Sigmoid colon (tissue), 7 donors: ENCODE data around the gene PRKCA. TPM values are rescaled to one million over a fixed set of nuclear protein-coding genes. Genes with fewer than 3 reads are reported as not detected.
A peak's percentile ranks its signal among the peaks of the same experiment; 100 is the strongest.

Experiments
- DNase-seq: peaks from one replicate; pipeline ENCODE4 v3.0.0-alpha.2; 2019
- H3K27ac ChIP-seq, 4 donors: fragments of 200-600 bp; sonication (generic); one replicate each; pipeline ENCODE4 v1.5.1; 2016 to 2019; ENCODE audit warnings: mild to moderate bottlenecking in 1 of 4
- H3K27me3 ChIP-seq, 3 donors: fragments of 200-600 bp; sonication (generic); one replicate each; pipeline ENCODE4 v1.5.1; 2019; ENCODE audit warnings: mild to moderate bottlenecking in 1 of 3
- H3K36me3 ChIP-seq, 4 donors: fragments of 200-600 bp; sonication (generic); one replicate each; pipeline ENCODE4 v1.5.1; 2016 to 2019
- H3K4me1 ChIP-seq, 4 donors: fragments of 200-600 bp; sonication (generic); one replicate each; pipeline ENCODE4 v1.5.1; 2017 to 2019
- H3K4me3 ChIP-seq, 4 donors: fragments of 200-600 bp; sonication (generic); one replicate each; pipeline ENCODE4 v1.5.1; 2017 to 2019; ENCODE audit warnings: mild to moderate bottlenecking in 2 of 4, moderate library complexity in 1 of 4
- H3K9me3 ChIP-seq, 4 donors: fragments of 200-600 bp in 3 of 4; sonication (generic) in 3 of 4; one replicate each; pipeline versions ENCODE4 v1.5.1 to v1.6.1; 2013 to 2019
- EP300 ChIP-seq, 4 donors: sonication (generic); formaldehyde crosslinking; IDR thresholded peaks; one replicate each; pipeline ENCODE4 v1.6.1; 2017; ENCODE audit warnings: antibody characterized with exemption in 4 of 4
- POLR2A ChIP-seq, 2 donors: fragments of 450-650 bp; IDR thresholded peaks; one replicate each; pipeline ENCODE4 v1.6.1; 2016; ENCODE audit warnings: antibody characterized with exemption in 2 of 2, mild to moderate bottlenecking in 2 of 2, moderate library complexity in 2 of 2
- POLR2AphosphoS5 ChIP-seq, 4 donors: sonication (generic); formaldehyde crosslinking; IDR thresholded peaks; one replicate each; pipeline ENCODE4 v1.6.1; 2017; ENCODE audit warnings: antibody characterized with exemption in 4 of 4
- WGBS, 2 donors: extraction: QIAGEN DNeasy Blood & Tissue Kit; methylation state at CpG; one replicate each; pipeline ENCODE4 v1.1.7; 2013; 5-methylcytosine and 5-hydroxymethylcytosine counted together
- intact Hi-C: fragments of 100-400 bp; cut with DNase I; formaldehyde crosslinking; loops from one replicate; pipeline ENCODE4 v1.15.1; 2023
- polyA plus RNA-seq, 3 donors: library from polyadenylated mRNA; stranded (reverse); fragments of 200-250 nt; gene quantifications; one replicate each; pipeline ENCODE4 v1.2.3, GENCODE V29; 2013
- total RNA-seq, 4 donors: library from RNA; depleted of rRNA; stranded (reverse); fragments of >200 nt; gene quantifications; one replicate each; pipeline ENCODE4 v1.1.0, GENCODE V29; 2016
- TF ChIP-seq, protein P1 (sequence below), 4 experiments: fragments of 450-650 bp in 3 of 4; fragments of 200-600 bp in 1 of 4; IDR thresholded peaks; one replicate each; pipeline ENCODE4 v1.5.1; 2016 to 2019; ENCODE audit warnings: antibody characterized with exemption in 4 of 4, mild to moderate bottlenecking in 3 of 4, moderate library complexity in 2 of 4
- donor health status: healthy with polysubstance abuse.
- donor health status: Bipolar disorder and iron deficiency.
- donor health status: healthy.

PRKCA gene
- total and polyA plus RNA-seq, 7 donors, result 6.6 to 58.4 (median 42.6) TPM

DNA sequence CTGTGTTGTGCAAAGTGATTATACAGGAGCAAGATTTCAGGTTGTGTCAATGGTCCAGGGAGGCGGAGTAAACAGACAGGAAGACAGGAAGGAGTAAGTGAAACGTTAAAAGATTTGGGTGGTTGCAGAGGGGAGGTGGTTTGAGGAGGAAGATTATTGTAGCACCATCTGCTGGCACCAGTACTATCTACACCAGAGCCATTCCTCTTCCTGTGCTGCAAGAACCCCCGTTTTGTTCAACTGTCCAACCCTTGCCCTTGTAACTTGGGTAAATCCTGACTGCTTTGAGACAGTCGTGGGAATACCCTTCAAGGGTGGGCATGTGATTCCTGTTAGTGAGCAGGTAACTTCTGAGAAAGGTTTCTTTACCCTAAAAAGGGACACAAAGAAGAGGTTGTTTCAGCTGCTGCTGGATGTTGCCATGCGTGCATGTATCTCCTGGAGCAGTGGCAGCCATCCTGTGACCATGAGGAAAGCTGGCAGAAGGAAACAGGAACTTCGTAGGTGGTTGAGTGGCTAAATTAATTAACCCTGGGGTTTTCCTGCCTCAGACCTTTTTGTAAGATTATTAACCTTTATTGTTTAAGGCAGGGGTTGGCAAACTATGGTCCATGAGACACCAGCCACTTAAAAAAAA is 124.1 kb downstream of the PRKCA start:
- TF ChIP-seq POLR2A (IDR thresholded peaks at IDR 0.05), result no peak
- TF ChIP-seq, protein P1, sequence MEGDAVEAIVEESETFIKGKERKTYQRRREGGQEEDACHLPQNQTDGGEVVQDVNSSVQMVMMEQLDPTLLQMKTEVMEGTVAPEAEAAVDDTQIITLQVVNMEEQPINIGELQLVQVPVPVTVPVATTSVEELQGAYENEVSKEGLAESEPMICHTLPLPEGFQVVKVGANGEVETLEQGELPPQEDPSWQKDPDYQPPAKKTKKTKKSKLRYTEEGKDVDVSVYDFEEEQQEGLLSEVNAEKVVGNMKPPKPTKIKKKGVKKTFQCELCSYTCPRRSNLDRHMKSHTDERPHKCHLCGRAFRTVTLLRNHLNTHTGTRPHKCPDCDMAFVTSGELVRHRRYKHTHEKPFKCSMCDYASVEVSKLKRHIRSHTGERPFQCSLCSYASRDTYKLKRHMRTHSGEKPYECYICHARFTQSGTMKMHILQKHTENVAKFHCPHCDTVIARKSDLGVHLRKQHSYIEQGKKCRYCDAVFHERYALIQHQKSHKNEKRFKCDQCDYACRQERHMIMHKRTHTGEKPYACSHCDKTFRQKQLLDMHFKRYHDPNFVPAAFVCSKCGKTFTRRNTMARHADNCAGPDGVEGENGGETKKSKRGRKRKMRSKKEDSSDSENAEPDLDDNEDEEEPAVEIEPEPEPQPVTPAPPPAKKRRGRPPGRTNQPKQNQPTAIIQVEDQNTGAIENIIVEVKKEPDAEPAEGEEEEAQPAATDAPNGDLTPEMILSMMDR (IDR thresholded peaks at IDR 0.05), result peak in 1 of 4 experiments; percentile 7
- WGBS, 2 donors, result 51 to 59% methylated on average over 6 of the region's 6 CpGs
- peak; percentile 27 for DNase-seq
- intact Hi-C loops, result no loop called here
- no peak overlapping the region for H3K4me3 ChIP-seq
- H3K9me3 ChIP-seq, result no peaks in the 10 kb centered on the region
- no peaks in the 10 kb centered on the region for H3K36me3 ChIP-seq
- no peaks in the 10 kb centered on the region for H3K27me3 ChIP-seq
- H3K27ac ChIP-seq, result no peak overlapping the region
- peaks cover 0 to 73% (median 52%) of the 10 kb centered on the region in 4 donors for H3K4me1 ChIP-seq

DNA sequence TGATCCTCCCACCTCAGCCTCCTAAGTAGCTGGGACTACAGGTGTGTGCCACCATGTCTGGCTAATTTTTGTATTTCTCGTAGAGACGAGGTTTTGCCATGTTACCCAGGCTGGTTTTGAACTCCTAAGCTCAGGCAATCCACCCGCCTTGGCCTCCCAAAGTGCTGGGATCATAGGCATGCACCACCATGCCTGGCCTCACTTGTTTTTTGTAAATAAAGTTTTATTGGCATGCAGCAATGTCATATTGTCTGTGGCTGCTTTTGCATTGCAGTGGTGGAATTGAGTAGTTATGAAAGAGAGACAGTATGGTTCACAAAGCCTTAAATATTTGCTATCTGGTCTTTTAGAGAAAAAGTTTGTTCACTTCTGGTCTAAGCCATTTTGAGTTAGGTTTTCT is 124.7 kb downstream of the PRKCA start:
- no peak overlapping the region for H3K4me3 ChIP-seq
- intact Hi-C loops, result no loop called here
- no peak for DNase-seq
- H3K27me3 ChIP-seq, result no peaks in the 10 kb centered on the region
- H3K36me3 ChIP-seq, result no peaks in the 10 kb centered on the region
- H3K4me1 ChIP-seq, result peaks cover 0 to 73% (median 55%) of the 10 kb centered on the region in 4 donors
- no peaks in the 10 kb centered on the region for H3K9me3 ChIP-seq
- 94 to 97% methylated on average over 3 of the region's 3 CpGs for WGBS, 2 donors
- H3K27ac ChIP-seq, result no peak overlapping the region
- no peak for TF ChIP-seq POLR2AphosphoS5 (IDR thresholded peaks at IDR 0.05)
- no peak for TF ChIP-seq EP300 (IDR thresholded peaks at IDR 0.05)
- TF ChIP-seq POLR2A (IDR thresholded peaks at IDR 0.05), result no peak
- TF ChIP-seq, protein P1 (IDR thresholded peaks at IDR 0.05), result no peak

DNA sequence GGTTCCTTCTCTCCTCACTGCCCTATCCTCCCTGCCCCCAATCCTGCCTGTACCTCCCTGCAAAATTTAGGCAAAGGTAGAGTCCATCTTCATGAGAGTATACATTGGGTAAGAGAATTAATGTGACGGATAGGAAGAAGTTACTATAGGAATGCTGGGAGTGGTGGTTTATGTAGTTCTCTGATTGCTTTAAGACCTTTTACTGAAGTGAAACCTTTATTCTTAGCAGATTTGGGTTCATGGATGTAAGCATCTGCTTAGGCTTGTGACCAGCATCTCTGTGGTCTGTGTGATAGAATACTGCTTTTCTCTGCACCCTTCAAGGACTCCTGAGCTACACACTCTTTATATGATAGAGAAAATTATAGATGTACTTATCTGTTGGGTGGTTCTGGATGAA is 127.3 kb downstream of the PRKCA start:
- no peaks in the 10 kb centered on the region for H3K9me3 ChIP-seq
- no peak overlapping the region for H3K27ac ChIP-seq
- H3K36me3 ChIP-seq, result no peaks in the 10 kb centered on the region
- intact Hi-C loops, result loop anchor here (5.0 kb wide), 1 partner anchor 127 kb away; the partner anchor contains the start of gene PRKCA
- H3K27me3 ChIP-seq, result no peaks in the 10 kb centered on the region
- 84 to 95% methylated on average over 1 of the region's 1 CpG for WGBS, 2 donors
- peaks cover 0 to 73% (median 55%) of the 10 kb centered on the region in 4 donors for H3K4me1 ChIP-seq
- no peak overlapping the region for H3K4me3 ChIP-seq
- no peak for DNase-seq
- TF ChIP-seq, protein P1 (IDR thresholded peaks at IDR 0.05), result no peak
- TF ChIP-seq POLR2AphosphoS5 (IDR thresholded peaks at IDR 0.05) (no peak), EP300 (IDR thresholded peaks at IDR 0.05) (no peak), POLR2A (IDR thresholded peaks at IDR 0.05) (no peak)

DNA sequence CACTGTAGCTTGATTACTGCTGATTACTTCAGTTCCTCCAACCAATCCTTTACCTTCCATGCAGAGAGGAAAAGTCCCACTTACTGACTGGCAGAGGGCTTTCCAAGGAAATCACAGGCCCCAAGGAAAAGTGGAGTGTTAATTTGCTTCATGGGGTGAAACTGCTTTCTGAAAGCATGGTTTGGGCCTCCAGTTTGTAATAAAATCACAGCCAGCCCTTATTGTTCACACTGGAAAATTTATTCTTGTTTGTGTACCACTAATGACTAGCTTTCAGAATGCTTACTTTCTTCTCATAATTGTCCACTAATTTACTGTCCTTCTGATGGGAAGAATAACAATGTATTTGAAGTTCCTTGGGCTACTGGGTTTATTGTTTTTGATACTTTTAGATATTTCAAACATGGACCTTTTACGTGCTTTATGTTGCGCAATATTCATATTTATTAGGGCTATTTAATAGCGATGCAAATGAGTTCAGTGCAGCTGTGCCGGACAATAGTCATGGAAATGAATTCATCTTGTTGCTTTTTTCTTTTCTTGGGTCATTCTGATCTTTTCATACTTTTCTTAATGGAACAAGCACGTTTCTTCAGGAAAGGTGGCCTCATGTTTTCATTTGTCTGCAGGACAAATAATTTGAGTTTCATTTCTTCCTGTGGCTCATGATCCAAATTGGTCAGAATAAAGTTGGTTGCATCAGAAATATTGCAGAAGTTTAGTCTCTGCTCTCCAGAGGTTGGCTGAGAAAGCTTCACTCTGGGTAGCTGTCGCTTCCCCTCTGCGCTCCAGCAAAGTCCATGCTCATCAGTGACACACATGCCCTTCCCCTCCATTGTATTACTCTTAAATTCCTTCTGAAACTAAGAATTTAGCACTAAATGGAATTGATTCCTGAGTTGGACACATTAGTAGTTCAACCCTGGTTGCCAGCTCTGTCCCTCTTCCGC is 128.7 kb downstream of the PRKCA start:
- WGBS, 2 donors, result 89 to 92% methylated on average over 8 of the region's 8 CpGs
- Histone ChIP-seq H3K27me3 (no peaks in the 10 kb centered on the region), H3K9me3 (no peaks in the 10 kb centered on the region), H3K4me3 (peak overlapping the region in 1 of 4 donors; percentile 8), H3K36me3 (no peaks in the 10 kb centered on the region), H3K27ac (peak overlapping the region; percentile 59 to 75 (median 72)), H3K4me1 (peaks cover 0 to 69% (median 49%) of the 10 kb centered on the region in 4 donors)
- DNase-seq, result no peak
- intact Hi-C loops, result loop anchor here (5.0 kb wide), 1 partner anchor 129 kb away; the partner anchor contains the start of gene PRKCA
- TF ChIP-seq POLR2AphosphoS5 (IDR thresholded peaks at IDR 0.05) (peak in 1 of 4 donors; percentile 10), EP300 (IDR thresholded peaks at IDR 0.05) (no peak)

DNA sequence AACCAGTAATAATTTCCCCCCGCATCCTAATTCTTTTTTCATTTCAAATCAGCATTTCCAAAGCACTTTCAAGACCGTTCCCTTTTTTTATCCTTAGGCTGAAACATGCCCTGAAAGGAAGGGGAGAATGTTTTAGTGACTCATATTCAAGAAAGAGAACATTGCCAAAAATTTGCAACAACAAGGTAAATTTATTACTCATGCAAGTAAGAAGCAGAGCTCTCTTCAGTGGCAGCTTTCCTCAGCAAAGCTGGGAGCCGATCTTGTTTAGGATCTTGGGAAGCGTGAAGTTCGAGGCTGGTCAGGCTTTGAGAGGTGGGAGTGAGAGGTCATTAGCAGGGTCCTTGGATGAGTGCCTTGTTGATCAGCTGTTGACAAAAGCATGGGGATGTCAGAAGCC is 129.5 kb downstream of the PRKCA start:
- Histone ChIP-seq H3K27ac (peak overlapping the region; percentile 59 to 75 (median 72)), H3K36me3 (no peaks in the 10 kb centered on the region), H3K9me3 (no peaks in the 10 kb centered on the region), H3K4me3 (peak overlapping the region in 1 of 4 donors; percentile 8), H3K27me3 (no peaks in the 10 kb centered on the region), H3K4me1 (peaks cover 0 to 67% (median 51%) of the 10 kb centered on the region in 4 donors)
- 84 to 90% methylated on average over 5 of the region's 5 CpGs for WGBS, 2 donors
- TF ChIP-seq POLR2A (IDR thresholded peaks at IDR 0.05) (no peak), POLR2AphosphoS5 (IDR thresholded peaks at IDR 0.05) (peak in 2 of 4 donors; percentile 28 to 38)
- no peak for DNase-seq
- intact Hi-C loops, result loop anchor here (5.0 kb wide), 1 partner anchor 130 kb away; the partner anchor contains the start of gene PRKCA
